A673 (cell line): ENCODE data around the gene IBTK. TPM values are rescaled to one million over a fixed set of nuclear protein-coding genes. Genes with fewer than 3 reads are reported as not detected.

Source experiments
- BruUV-seq: library from RNA; stranded (reverse); fragments of 400-500 nt; replicated peaks from 2 replicates; lab custom pipeline; 2021; lab: Mats Ljungman, UMichigan
- CTCF ChIA-PET: fragments of 300-600 bp; sonication (Branson Sonifier 250); formaldehyde crosslinking; loops from one replicate; lab custom pipeline; 2022; ENCODE audit warnings: antibody characterized with exemption; lab: Charles Lee
- POLR2A ChIA-PET: fragments of 300-600 bp; sonication (Branson Sonifier 250); formaldehyde crosslinking; loops from one replicate; lab custom pipeline; 2022; ENCODE audit warnings: antibody characterized with exemption; ENCODE audit not compliant: low non-redundant PET; lab: Charles Lee
- DNase-seq: peaks from one replicate; pipeline ENCODE4 v3.0.0-alpha.2; 2015; ENCODE audit warnings: low spot score
- H3K27ac ChIP-seq: fragments of 200-600 bp; sonication (generic); 2 replicates; pipeline ENCODE4 v1.5.1; 2016; ENCODE audit warnings: mixed run types, low read depth, mild to moderate bottlenecking, mixed read lengths, antibody characterized with exemption, low read length; ENCODE audit not compliant: poor library complexity, severe bottlenecking
- H3K27me3 ChIP-seq: fragments of 200-600 bp; sonication (generic); replicated peaks from 2 replicates; pipeline ENCODE4 v1.6.1; 2017; ENCODE audit warnings: mixed run types, low read depth, mild to moderate bottlenecking, mixed read lengths, antibody characterized with exemption, low read length; ENCODE audit not compliant: insufficient read depth, poor library complexity
- H3K36me3 ChIP-seq: fragments of 200-600 bp; sonication (generic); 2 replicates; pipeline ENCODE4 v1.6.1; 2016; ENCODE audit warnings: mixed run types, mild to moderate bottlenecking, mixed read lengths, antibody characterized with exemption, low read length; ENCODE audit not compliant: insufficient read depth, poor library complexity, severe bottlenecking
- H3K4me1 ChIP-seq: fragments of 200-600 bp; sonication (generic); 2 replicates; pipeline ENCODE4 v1.6.1; 2017; ENCODE audit warnings: mixed run types, mild to moderate bottlenecking, mixed read lengths, antibody characterized with exemption, low read length; ENCODE audit not compliant: insufficient read depth, poor library complexity, severe bottlenecking
- H3K4me3 ChIP-seq: fragments of 200-600 bp; sonication (generic); 2 replicates; pipeline ENCODE4 v1.5.1; 2016; ENCODE audit warnings: low read depth, mixed run types, mild to moderate bottlenecking, mixed read lengths, low read length; ENCODE audit not compliant: poor library complexity, severe bottlenecking
- H3K9me3 ChIP-seq: fragments of 200-600 bp; sonication (generic); 2 replicates; pipeline ENCODE4 v1.6.1; 2016; ENCODE audit warnings: mixed run types, low read depth, mild to moderate bottlenecking, mixed read lengths, antibody characterized with exemption, low read length; ENCODE audit not compliant: poor library complexity, severe bottlenecking
- EZH2 ChIP-seq: fragments of 200-600 bp; sonication (generic); IDR thresholded peaks from 2 replicates; pipeline ENCODE4 v1.6.1; 2017; ENCODE audit warnings: borderline replicate concordance, low read depth, mild to moderate bottlenecking, mixed read lengths, antibody characterized with exemption, low read length; ENCODE audit not compliant: poor library complexity, severe bottlenecking
- intact Hi-C: fragments of 100-400 bp; cut with micrococcal nuclease; formaldehyde crosslinking; loops from one replicate; pipeline ENCODE4 v1.10.0; 2022; ENCODE audit not compliant: unreplicated experiment
- total RNA-seq: library from RNA; stranded (reverse); gene quantifications from 2 replicates; pipeline ENCODE4 v1.2.3, GENCODE V29; 2021
- TF ChIP-seq, protein P1 (sequence below): fragments of 300-800, 200-600 bp; sonication (generic); conservative IDR thresholded peaks from 2 replicates; pipeline ENCODE4 v1.5.1; 2017; ENCODE audit warnings: low read depth, mild to moderate bottlenecking, antibody characterized with exemption, low read length, moderate library complexity, mixed read lengths

The IBTK gene
- total RNA-seq, 1 experiment from 2014 or later: 41.3 TPM

DNA sequence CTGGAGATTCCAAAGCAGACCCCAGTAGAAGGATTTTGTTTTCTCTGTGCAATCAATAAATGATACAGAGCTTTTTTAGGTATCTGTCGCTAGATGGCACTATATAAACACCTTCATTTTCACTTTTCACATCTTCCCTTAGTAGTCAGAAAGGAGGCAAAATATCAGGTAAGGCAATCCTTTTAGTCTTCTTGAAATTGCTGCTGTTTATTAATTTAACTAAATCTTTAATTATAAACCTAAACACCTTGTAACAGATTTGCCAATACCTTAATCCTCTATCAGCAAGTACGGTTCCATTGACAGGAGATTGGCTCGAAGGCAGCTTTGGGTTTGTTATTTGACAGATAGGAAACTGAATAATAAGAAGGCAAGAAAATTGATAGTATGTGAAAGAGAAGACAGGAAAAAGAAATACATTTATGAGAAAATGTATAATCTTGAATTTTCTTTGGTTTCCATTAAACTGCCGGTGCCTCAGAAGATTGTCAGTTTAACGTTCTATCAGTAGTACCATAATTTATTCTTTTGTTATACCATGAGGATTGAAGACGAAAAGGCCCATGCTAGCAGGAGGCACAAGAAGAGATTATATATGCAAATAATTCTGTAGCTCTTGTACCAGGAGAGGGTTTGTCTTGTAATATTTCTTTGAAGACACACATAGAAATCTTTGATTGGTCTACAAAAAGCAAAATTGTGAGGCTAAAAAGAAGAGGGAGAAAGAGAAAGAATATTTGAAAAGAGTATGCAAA lies 23.5 kb upstream of the IBTK start:
- Histone ChIP-seq H3K4me1 (peaks cover 49% of the 10 kb centered on the region), H3K27me3 (no peaks in the 10 kb centered on the region), H3K4me3 (no peak overlapping the region), H3K36me3 (no peaks in the 10 kb centered on the region), H3K9me3 (no peaks in the 10 kb centered on the region), H3K27ac (no peak overlapping the region)
- intact Hi-C loops: loop anchor here (1.0 to 5.0 kb wide), 6 partner anchors 92 to 784 kb away; partner anchors contain the start of gene TPBG
- peak; percentile 75 for DNase-seq
- ChIA-PET POLR2A (interaction anchor here (0.5 to 0.6 kb wide), 2 partner anchors 269 to 410 kb away, joined by 3 to 17 read pairs; no protein-coding TSS in a partner anchor), CTCF (interaction anchor here (0.6 to 2.4 kb wide), 11 partner anchors 9 to 794 kb away, joined by 3 to 7 read pairs (median 4); partner anchors contain the start of gene UBE3D)
- no TSS peak for BruUV-seq
- TF ChIP-seq EZH2: no peak
- TF ChIP-seq, protein P1, sequence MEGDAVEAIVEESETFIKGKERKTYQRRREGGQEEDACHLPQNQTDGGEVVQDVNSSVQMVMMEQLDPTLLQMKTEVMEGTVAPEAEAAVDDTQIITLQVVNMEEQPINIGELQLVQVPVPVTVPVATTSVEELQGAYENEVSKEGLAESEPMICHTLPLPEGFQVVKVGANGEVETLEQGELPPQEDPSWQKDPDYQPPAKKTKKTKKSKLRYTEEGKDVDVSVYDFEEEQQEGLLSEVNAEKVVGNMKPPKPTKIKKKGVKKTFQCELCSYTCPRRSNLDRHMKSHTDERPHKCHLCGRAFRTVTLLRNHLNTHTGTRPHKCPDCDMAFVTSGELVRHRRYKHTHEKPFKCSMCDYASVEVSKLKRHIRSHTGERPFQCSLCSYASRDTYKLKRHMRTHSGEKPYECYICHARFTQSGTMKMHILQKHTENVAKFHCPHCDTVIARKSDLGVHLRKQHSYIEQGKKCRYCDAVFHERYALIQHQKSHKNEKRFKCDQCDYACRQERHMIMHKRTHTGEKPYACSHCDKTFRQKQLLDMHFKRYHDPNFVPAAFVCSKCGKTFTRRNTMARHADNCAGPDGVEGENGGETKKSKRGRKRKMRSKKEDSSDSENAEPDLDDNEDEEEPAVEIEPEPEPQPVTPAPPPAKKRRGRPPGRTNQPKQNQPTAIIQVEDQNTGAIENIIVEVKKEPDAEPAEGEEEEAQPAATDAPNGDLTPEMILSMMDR: peak; percentile 75

- H3K4me1 ChIP-seq: peaks cover 49% of the 10 kb centered on the region
- intact Hi-C loops: loop anchor here (10.0 kb wide), 1 partner anchor 1106 kb away; no protein-coding TSS in a partner anchor
- peak; percentile 76 for DNase-seq
- H3K27ac ChIP-seq: no peak overlapping the region
- no peak for TF ChIP-seq EZH2
- TF ChIP-seq, protein P1: no peak
- H3K36me3 ChIP-seq: no peaks in the 10 kb centered on the region
- ChIA-PET CTCF (no interaction called here), POLR2A (no interaction called here)
- no peaks in the 10 kb centered on the region for H3K27me3 ChIP-seq
- no TSS peak for BruUV-seq
- H3K9me3 ChIP-seq: no peaks in the 10 kb centered on the region
- no peak overlapping the region for H3K4me3 ChIP-seq
Observed at GRCh38 chr6:82268301-82268846, 20.8 kb upstream of the IBTK start.

DNA sequence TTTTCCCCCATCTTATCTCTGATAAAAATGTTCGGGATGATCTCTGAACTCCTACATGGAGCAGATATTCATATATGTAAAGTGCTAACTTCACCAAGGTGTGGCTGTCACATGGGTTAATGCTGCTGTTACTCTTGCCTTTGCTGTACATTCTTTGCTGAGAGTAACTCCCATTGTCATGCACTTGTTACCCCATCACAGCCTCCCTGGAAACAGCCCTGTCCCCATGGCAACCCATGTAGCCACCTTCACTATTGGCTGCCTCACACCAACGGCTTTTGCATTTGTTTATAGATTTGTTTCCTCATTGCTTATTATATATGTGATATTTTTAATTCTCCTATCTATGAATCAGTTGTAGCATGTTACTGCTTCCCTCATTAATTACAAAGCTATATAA lies 17.3 kb upstream of the IBTK start:
- intact Hi-C loops: loop anchor here (5.0 to 10.0 kb wide), 2 partner anchors 262 to 1110 kb away; no protein-coding TSS in a partner anchor
- TF ChIP-seq, protein P1: no peak
- TF ChIP-seq EZH2: no peak
- POLR2A ChIA-PET: no interaction called here
- CTCF ChIA-PET: no interaction called here
- Histone ChIP-seq H3K36me3 (no peaks in the 10 kb centered on the region), H3K4me3 (no peak overlapping the region), H3K4me1 (peaks cover 47% of the 10 kb centered on the region), H3K27ac (no peak overlapping the region), H3K27me3 (no peaks in the 10 kb centered on the region), H3K9me3 (no peaks in the 10 kb centered on the region)
- DNase-seq: no peak
- BruUV-seq: no TSS peak
